MM.1S (cell line): ENCODE results near the gene BLOC1S2.

Experiments used
- CTCF ChIP-seq: fragments of 300-600 bp; sonication (generic); IDR thresholded peaks from 2 replicates; pipeline ENCODE4 v1.5.1; 2016; ENCODE audit warnings: antibody characterized with exemption, low read length, mixed read lengths
- EZH2 ChIP-seq: fragments of 300-600 bp; sonication (generic); optimal IDR thresholded peaks from 2 replicates; pipeline ENCODE3; 2017; ENCODE audit warnings: low read depth, mild to moderate bottlenecking, antibody characterized with exemption, low read length, mixed read lengths
- EZH2phosphoT487 ChIP-seq: fragments of 300-600 bp; sonication (generic); IDR thresholded peaks from 2 replicates; pipeline ENCODE4 v1.6.1; 2018; ENCODE audit warnings: antibody characterized with exemption, low read length

- TF ChIP-seq CTCF (no peak), EZH2 (no peak), EZH2phosphoT487 (no peak)
Measured at GRCh38 chr10:100239851-100240250, 46.6 kb downstream of the BLOC1S2 start.
